ENCODE results near the gene PEAK1. TPM values are rescaled to one million over a fixed set of nuclear protein-coding genes. Genes with fewer than 3 reads are reported as not detected.
"Not testable (repeated sequence)": the region's sequence is repeated elsewhere in the genome, so short reads cannot be mapped to it uniquely, and the experiment has no call there.

Gene PEAK1
- total RNA-seq, 4 donors from 2014 or later, result 78.3 to 112 (median 95.2) TPM

GRCh38 chr15:77276096-77276495 is 143.8 kb downstream of the PEAK1 start:
- Histone ChIP-seq H3K4me3 (no peak overlapping the region), H3K36me3 (peaks cover 0 to 40% (median 0%) of the 10 kb centered on the region in 3 donors), H3K27ac (no peak overlapping the region), H3K27me3 (no peaks in the 10 kb centered on the region), H3K4me1 (peaks cover 0 to 7% (median 0%) of the 10 kb centered on the region in 4 donors), H3K9me3 (peaks cover 0 to 4% (median 2%) of the 10 kb centered on the region in 4 donors)
- WGBS, 2 donors, result 60 to 69% methylated on average over 3 of the region's 3 CpGs
- DNase-seq (ENCODE audit: low spot score in 2 of 2), result no peak
- TF ChIP-seq EP300 (IDR thresholded peaks at IDR 0.05) (no peak), POLR2A (IDR thresholded peaks at IDR 0.05) (no peak), CTCF (IDR thresholded peaks at IDR 0.05) (no peak)

DNA sequence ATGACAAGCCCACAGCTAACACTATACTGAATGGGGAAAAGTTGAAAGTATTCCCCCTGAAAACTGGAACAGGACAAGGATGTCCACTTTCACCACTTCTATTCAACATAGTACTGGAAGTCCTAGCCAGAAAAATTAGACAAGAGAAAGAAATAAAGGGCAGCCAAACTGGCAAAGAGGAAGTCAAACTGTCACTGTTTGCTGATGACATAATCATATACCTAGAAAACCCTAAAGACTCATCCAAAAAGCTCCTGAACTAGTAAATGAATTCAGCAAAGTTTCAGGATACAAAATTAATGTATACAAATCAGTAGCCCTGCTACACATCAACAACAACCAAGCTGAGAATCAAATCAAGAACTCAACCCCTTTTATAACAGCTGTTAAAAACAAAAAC is 146.8 kb downstream of the PEAK1 start:
- H3K27ac ChIP-seq; H3K4me1 ChIP-seq; DNase-seq (ENCODE audit: low spot score in 2 of 2); H3K9me3 ChIP-seq; H3K27me3 ChIP-seq; H3K4me3 ChIP-seq: not testable (repeated sequence)
- peaks cover 0 to 38% (median 0%) of the 10 kb centered on the region in 3 donors for H3K36me3 ChIP-seq

DNA sequence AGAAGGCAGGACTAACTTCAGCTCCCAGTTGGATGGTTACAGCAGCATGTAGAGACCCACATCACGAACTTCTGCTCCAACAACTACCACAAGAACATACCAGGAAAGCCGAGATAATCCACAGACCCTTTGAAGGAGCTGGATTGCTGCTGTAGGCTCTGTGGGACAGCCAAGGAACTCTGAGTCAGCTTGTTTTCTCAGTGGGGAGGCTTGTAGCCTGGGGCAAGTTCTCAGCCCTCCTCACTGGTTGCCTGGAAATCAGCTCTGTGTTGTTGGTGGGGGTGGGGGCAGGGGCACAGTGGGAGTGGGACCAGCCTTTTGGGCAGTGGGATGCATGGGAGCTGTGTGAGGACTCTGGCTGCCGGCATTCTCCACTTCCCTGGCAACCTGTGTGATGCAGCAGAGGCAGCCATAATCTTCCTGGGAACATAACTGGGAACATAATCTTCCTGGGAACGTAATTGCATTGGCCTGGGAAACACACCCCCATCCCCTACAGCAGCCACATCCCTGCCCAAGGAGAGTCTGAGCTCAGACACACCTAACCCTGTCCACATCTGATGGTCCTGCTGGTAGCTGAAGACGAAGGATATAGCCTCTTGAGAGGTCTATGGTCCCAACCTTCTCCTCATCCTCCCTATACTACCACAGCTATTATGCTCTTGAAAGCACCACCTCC is 153.1 kb downstream of the PEAK1 start:
- no peaks in the 10 kb centered on the region for H3K4me1 ChIP-seq
- no peak for DNase-seq (ENCODE audit: low spot score in 2 of 2)
- H3K36me3 ChIP-seq, result peaks cover 0 to 25% (median 0%) of the 10 kb centered on the region in 3 donors
- no peak for TF ChIP-seq EP300 (IDR thresholded peaks at IDR 0.05)
- TF ChIP-seq CTCF (IDR thresholded peaks at IDR 0.05), result no peak
- H3K27ac ChIP-seq, result no peak overlapping the region
- no peak overlapping the region for H3K4me3 ChIP-seq
- 73 to 82% methylated on average over 5 of the region's 5 CpGs for WGBS, 2 donors
- no peaks in the 10 kb centered on the region for H3K27me3 ChIP-seq
- H3K9me3 ChIP-seq, result no peaks in the 10 kb centered on the region

GRCh38 chr15:77255385-77255784 is 164.5 kb downstream of the PEAK1 start:
- peaks cover 0 to 20% (median 0%) of the 10 kb centered on the region in 3 donors for H3K36me3 ChIP-seq
- H3K27me3 ChIP-seq, result no peaks in the 10 kb centered on the region
- peaks cover 0 to 4% (median 0%) of the 10 kb centered on the region in 4 donors for H3K4me1 ChIP-seq
- WGBS, 2 donors, result 86 to 87% methylated on average over 2 of the region's 2 CpGs
- H3K27ac ChIP-seq, result no peak overlapping the region
- no peak for TF ChIP-seq CTCF (IDR thresholded peaks at IDR 0.05)
- no peak for TF ChIP-seq POLR2A (IDR thresholded peaks at IDR 0.05)
- no peak for DNase-seq (ENCODE audit: low spot score in 2 of 2)
- H3K9me3 ChIP-seq, result no peaks in the 10 kb centered on the region
- no peak overlapping the region for H3K4me3 ChIP-seq

DNA sequence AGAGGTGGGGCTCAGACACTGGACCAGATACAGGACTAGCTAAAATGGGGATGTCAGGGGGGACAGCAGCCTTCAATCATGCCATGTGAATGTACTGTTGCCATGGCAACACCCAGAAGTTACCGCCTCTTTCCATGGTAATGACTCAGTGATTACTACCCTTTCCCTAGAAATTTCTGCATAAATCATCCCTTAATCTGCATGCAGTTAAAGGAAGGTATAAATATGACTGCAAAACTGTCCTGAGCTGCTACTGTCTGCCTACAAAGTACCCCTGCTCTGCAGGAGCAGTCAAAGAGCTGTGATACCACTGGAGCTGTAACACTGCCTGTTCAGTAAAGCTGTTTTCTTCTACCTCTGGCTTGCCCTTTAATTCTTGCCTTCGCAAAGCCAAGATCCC is 168.2 kb downstream of the PEAK1 start:
- peaks cover 0 to 37% (median 0%) of the 10 kb centered on the region in 3 donors for H3K36me3 ChIP-seq
- H3K4me3 ChIP-seq, result no peak overlapping the region
- H3K9me3 ChIP-seq, result no peaks in the 10 kb centered on the region
- TF ChIP-seq EP300 (IDR thresholded peaks at IDR 0.05) (no peak), POLR2A (IDR thresholded peaks at IDR 0.05) (no peak), CTCF (IDR thresholded peaks at IDR 0.05) (no peak)
- 86 to 92% methylated on average over 2 of the region's 2 CpGs for WGBS, 2 donors
- H3K4me1 ChIP-seq, result peaks cover 0 to 4% (median 0%) of the 10 kb centered on the region in 4 donors
- H3K27me3 ChIP-seq, result no peaks in the 10 kb centered on the region
- DNase-seq (ENCODE audit: low spot score in 2 of 2), result no peak
- no peak overlapping the region for H3K27ac ChIP-seq

- no peak overlapping the region for H3K27ac ChIP-seq
- H3K4me1 ChIP-seq, result peaks cover 0 to 3% (median 0%) of the 10 kb centered on the region in 4 donors
- H3K27me3 ChIP-seq, result no peaks in the 10 kb centered on the region
- TF ChIP-seq POLR2A (IDR thresholded peaks at IDR 0.05) (no peak), CTCF (IDR thresholded peaks at IDR 0.05) (no peak), EP300 (IDR thresholded peaks at IDR 0.05) (no peak)
- DNase-seq (ENCODE audit: low spot score in 2 of 2), result no peak
- no peaks in the 10 kb centered on the region for H3K9me3 ChIP-seq
- H3K4me3 ChIP-seq, result no peak overlapping the region
- H3K36me3 ChIP-seq, result peaks cover 0 to 40% (median 0%) of the 10 kb centered on the region in 3 donors
Measured at GRCh38 chr15:77247116-77247515, 172.8 kb downstream of the PEAK1 start.
